NCI-H1930 (cell line): ENCODE results near the gene NFIX.

Experiments
- DNase-seq, 2 experiments: peaks; one replicate each; lab custom pipeline; 2025; lab: John Stamatoyannopoulos, UW

The NFIX gene

DNA sequence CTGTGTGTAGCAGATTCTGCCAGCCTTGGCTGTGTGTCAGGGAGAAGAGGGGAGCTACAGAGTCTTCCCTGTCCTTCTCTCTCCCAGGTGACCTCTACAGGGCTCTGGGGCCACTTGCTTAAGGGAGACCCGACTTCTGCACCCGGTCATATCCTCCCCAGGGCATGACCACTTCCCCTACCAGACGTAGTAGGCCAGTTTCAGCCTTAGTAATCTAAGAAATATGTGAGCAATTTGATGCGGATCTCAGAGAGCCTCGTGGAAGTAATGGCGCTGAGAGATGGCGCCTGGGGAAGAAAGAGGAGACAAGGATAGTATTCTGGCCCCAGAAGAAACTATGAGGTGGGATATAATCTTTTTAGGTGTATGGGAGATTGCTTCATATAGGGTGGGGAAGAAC is 41.9 kb downstream of the NFIX start:
- DNase-seq: no peak

DNA sequence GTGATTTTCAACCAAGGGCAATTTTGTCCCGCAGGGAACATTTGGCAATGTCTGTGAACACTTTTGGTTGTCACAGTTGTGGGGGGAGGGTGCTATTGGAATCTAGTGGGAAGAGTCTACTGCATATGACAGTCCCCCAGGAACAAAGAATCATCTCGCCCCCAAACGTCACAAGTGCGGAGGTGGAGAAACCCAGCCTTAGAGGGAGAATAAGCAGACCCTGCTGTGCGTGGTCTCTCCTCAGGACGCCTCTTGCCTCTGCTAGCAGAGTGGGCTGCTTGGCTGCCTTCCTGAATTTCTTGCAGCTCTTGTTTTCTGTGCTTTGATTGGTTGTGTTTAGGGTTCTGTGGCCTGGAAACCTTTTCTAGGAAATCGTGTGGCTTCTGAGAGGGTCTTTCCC is 42.5 kb downstream of the NFIX start:
- no peak for DNase-seq

DNA sequence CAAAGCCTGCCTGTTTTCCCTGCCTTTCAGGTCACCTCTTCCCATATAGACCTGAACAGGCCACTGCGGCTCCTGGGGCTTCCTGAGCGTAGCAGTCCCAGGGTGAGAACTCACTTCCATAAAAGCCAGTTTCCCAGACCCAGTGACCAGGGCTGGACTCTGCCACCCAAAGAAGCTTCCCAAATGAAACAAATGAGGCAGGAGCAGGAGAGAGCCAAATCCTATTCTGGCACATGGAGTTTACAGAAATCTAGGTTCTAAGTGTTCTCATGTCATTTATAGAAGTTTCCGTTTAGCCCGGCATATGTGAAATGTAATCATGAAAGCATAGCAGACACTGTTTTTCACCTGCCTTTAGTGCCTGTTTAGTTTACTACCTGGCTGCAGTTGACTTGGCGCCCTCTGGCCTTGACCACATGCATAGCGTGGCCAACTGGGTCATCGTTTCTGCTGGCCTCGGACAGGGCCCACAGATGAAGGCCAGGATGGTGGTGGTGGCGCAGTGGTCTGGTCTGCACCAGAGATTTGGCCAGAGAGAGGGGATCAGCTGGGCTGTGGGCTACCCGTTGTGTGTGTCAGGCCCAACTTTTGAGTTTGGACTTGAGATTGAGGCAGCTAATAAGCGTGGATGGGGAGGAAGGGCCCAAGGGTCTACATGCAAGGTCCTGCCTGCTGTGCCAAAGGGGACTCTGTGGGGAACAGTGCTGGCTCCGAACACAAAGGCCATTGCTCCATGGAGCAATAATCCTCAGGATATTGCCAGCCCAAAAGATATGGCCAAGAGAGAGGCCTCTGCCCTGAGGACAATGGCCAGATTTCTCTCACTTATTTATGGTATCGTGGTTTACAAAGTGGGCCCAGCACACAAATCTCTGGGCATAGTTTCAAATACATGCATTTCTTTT is 43.3 kb downstream of the NFIX start:
- DNase-seq: no peak

GRCh38 chr19:13039211-13039789 is 44.0 kb downstream of the NFIX start:
- DNase-seq: no peak

- DNase-seq: no peak
Measured at GRCh38 chr19:13040232-13040947, 45.1 kb downstream of the NFIX start.

DNA sequence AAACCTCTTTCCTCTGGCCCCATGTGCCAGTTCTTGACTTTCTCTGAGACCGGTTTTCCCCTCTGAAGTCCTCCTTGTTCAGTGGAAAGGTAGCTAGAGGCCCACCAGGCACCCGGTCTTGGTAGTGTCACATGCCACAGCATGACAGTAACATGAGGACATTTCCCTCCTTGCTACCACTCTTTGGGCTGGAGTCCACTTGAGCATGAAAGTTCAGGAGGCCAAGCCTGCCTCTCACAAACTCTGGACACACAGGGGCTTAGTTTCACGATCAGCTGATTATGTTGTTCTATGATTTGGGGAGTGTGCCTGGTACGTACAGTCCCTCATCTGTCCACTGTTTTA is 45.6 kb downstream of the NFIX start:
- DNase-seq: no peak

DNA sequence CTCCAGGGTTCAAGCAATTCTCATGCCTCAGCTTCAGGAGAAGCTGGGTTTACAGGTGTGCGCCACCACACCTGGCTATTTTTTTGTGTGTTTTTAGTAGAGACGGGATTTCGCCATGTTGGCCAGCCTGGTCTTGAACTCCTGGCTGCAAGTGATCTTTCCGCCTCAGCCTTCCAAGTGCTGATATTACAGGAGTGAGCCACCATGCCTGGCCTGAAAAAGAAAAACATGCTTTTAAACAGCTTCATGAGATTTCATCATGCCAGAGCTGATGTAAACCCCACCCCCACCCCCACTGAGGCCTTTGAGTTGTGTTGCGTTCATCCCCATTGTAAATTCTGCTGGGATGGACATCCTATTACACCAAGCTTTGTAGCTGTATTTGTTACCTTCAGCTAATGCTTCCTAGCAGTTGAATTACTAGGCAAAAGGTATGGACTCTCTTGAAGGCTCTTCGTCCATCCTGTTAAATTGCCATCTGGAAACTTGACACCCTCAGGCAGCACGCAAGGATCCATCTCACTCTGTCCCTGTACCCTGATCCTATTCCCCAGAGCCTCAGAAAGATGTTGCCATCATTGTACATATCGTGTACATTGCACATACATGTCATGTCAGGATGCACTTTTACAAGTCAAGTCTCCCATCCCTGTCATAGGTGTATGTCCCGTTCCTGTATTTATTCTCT is 47.3 kb downstream of the NFIX start:
- no peak for DNase-seq

DNA sequence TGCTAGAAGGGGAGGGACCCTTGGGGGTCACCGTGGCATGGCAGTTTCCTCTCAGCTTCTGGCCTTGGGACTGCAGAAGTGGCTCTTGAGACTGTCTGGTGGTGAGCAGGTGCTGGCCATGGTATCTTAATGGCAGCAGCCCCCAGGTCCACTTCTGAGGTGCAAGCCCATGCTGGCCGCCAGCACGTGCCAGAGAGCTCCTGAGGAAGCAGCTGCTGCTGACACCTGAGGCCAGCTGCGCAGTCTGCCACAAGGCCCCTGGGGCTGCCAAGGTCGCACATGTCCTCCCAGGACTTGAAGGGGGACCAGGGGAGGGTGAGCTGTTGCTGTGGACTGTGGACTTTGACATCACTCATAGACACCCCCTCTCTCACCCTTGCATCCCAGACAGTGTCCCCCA is 48.0 kb downstream of the NFIX start:
- no peak for DNase-seq

DNA sequence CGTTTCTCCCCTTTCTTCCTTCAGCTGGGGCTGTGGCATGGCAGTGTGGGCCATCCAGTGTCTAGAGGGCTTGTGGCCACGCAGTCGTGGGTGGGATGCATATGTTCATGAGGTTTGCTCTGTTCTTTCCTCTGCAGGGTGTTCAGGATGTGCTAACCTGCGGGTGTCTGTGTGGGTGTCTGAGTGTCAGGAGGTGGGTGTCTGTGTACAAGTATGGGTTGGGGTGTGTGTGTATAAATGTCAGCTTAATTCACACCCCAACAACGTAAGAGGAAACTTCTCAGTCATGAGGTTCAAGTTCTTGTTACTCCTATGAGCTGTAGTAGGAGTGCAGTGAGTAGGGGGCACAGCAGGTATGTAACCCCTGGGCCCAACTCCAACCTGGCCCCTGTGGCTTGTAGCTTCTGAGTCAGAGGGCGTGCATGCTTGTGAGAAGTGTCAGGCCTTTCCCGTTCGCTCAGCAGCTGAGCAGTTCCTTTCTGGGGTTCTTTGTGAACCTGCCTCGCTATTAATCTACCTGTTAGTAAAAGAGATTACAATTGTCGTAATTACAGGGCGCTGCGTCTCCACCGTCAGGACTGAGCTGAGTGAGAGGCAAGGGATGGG is 49.1 kb downstream of the NFIX start:
- no peak for DNase-seq

- DNase-seq: no peak
Measured at GRCh38 chr19:13045812-13046211, 50.5 kb downstream of the NFIX start.

- no peak for DNase-seq
Measured at GRCh38 chr19:13047374-13047773, 52.1 kb downstream of the NFIX start.

- DNase-seq: no peak
Measured at GRCh38 chr19:13050274-13050673, 55.0 kb downstream of the NFIX start.

DNA sequence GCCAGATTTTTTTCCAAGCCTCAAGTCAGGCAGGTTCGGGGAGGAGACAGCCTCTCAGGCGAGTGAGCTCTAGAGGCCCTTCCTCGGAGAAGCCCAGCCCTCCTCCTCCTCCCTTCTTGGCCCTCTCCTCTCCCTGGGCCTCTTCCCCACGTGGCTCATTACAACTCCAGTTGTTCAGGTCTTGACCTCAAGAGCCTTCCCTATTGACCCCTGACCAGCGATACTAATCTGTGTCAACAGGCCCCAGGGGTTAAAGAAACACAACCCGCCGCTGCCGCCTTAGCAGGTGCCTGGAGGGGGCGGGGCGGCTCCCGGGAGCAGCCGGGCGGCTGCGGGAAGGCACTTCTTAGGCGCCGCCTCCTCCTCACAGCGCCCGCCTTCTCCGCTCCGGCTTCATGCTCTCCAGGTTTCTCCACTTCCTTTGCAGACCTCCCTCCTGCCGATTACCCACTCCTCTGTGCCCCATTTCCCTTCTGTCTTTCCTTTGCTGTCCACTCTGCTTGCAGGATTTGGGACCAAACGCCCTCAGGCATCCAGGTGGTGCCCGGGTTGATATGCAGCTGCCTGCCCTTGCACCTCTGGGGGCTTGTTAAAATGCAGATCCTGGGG is 56.4 kb downstream of the NFIX start:
- no peak for DNase-seq

GRCh38 chr19:13052447-13053175 is 57.3 kb downstream of the NFIX start:
- DNase-seq: no peak

- no peak for DNase-seq
Measured at GRCh38 chr19:13053238-13053637, 58.0 kb downstream of the NFIX start.

DNA sequence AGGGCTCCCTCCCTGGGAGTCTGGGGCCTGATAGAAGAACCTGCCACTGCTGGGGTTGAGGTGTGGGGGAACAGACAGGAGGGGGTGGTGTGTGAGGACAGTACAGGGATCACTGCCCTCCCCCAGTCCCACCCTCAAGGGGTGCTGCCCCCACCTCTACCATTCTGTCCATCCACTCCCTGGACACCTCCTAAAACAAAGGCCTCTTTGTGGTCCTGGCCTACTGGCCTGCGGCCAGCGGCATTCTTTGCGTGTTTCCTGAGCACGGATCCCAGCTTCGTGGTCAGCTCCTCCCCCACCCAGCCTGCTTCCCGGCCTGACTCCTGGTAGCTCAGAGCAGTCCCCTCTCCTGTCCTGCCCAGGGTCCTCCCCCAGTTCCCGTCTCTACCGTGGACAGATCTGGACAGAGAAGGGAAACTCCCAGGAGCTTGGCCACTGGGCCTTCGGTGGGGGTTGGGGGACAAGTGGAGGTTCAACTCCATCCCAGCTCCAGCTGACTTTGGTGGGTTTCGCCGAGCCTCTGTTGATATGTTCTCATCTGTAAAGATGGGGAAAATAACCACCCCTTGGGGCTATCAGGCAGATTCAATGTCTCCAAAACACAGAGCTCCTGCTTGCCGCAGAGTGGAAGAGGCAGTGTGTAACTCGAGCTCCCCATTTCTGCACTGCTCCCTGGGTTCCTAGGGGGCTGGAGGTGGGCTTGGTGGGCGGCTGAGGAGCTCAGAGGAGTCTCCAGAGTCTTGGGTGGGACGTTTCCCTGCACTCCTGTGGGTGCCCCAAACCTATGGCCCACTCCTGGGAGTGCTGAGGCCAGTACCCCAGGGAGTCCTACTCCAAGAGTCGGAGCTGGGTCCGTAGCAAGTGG is 58.7 kb downstream of the NFIX start:
- DNase-seq: no peak

- no peak for DNase-seq
Measured at GRCh38 chr19:13054626-13055212, 59.4 kb downstream of the NFIX start.

DNA sequence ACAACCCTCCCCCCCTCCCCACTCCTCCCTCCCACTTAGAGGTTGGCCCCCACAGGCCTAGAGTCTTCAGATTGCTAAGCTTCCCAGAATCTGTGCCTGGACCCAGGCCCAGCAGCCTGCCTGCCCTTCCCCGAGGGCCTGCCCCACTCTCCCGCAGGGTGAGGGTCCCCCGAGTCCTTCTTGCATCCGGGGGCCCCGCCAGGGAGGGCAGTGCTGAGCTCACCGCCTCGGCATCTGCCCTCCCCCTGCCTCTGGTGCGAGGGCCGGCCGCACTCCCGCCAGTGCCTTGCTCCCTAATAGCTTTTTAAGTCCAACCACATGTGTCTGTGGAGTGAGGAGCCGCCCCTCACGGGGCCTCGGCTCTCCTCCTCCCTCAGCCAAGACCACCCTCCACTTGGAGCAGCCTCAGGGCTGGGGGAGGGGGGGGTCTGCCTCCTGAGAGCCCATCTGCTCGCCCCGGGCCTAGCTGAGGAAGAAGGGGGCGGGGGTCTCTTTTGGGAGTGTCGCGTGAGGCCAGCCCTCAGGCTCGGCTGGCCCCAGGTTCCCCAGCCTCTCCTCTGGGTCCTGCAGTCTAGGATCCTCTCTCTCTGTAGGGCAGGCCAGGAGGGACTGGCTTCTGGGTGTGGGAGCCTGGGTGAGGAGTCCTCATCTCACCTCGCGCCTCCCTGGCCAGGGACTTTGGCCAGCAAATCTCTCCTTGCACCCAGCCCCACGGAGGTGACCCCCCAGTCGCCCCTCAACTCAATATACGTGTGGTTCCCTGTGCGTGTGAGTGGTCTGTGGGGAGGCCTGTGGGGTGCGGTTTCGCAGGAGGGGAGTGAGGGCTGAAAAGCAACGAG is 60.2 kb downstream of the NFIX start:
- DNase-seq: no peak
